ENCODE results near the gene PRKCH.
"Not testable (repeated sequence)": the region's sequence is repeated elsewhere in the genome, so short reads cannot be mapped to it uniquely, and the experiment has no call there.

Gene PRKCH

DNA sequence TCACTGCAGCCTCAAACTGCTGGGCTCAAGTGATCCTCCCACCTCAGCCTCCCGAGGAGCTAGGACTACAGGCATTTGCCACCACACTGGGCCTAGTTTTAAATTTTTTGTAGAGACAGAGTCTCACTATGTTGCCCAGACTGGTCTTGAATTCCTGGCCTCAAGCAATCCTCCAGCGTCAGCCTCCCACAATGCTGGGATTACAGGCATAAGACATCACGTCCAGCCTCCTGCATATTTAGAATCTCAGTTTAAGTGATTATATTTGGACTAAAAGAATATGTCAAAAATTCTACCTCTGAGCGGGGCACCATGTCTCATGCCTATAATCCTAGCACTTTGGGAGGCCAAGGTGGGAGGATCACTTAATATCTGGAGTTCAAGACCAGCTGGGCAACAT is 12.7 kb upstream of the PRKCH start:
- not testable (repeated sequence) for FAIRE-seq

DNA sequence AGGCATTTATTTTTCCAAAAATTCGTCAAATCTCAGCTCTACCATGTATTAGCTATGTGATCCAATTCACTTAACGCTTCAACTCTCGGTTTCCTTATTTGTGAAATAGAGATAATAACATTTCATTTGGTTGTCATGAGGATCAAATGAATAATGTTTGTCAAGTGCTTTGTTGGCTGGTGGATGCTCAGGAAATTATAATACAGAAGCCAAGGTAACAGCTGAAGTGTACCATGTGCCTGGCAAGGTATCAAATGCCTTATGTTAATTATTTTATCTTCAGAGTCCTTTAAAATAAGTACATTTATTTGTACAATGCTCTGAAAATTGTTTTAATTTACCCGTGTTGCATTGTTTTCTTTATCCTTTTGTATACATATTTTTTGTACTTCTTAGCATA is 6.1 kb upstream of the PRKCH start:
- no peak for FAIRE-seq

DNA sequence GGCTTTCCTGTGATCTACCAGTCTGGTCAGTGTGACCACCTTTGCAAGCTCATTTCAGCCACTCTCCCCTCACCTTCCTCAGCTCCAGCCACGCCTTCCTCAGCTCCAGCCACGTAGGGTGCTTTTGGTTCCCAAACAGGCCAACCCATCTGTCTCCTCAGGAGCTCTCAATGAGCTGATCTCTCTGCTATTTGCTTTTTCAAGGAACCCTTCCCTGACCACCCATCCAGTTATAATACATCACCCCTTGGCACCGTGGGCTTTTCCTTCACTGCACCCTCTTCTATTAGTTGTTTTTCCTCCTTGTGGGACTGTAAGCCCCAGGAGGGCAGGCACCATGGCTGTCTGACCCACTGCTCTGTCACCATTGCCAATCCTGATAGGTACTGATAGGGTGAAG is 2.3 kb upstream of the PRKCH start:
- FAIRE-seq, result no peak

DNA sequence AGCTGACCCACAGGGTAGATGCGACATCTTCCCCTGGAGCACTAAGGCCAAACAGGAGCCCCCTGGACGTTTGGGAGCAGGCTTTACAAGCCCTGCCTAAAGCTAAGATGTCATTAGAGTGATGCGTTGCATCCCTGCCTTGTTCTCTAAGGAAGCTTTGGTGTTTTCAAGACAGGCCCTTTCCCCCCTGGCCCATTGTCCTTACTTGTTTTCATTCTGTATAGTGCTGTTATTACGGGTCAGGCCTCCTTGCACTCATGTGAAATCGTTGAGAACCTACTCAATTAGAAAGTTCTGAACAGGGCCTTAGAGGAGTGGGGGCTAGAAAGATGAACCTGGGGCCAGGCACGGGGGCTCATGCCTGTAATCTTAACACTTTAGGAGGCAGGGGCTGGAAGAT is 1.7 kb upstream of the PRKCH start:
- FAIRE-seq, result no peak

DNA sequence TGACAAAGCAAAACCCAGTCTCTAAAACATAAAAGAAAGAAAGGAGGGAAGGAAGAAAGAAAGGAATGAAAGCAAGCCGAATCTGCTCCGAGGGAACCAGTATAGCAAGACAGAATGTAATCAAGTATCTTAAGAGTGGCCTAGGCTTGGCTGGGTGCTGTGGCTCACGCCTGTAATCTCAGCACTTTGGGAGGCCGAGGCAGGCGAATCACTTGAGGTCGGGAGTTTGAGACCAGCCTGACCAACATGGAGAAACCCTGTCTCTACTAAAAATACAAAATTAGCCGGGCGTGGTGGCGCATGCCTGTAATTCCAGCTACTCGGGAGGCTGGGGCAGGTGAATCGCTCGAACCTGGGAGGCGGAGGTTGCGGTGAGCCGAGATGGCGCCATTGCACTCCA is 1.2 kb upstream of the PRKCH start:
- FAIRE-seq, result not testable (repeated sequence)

DNA sequence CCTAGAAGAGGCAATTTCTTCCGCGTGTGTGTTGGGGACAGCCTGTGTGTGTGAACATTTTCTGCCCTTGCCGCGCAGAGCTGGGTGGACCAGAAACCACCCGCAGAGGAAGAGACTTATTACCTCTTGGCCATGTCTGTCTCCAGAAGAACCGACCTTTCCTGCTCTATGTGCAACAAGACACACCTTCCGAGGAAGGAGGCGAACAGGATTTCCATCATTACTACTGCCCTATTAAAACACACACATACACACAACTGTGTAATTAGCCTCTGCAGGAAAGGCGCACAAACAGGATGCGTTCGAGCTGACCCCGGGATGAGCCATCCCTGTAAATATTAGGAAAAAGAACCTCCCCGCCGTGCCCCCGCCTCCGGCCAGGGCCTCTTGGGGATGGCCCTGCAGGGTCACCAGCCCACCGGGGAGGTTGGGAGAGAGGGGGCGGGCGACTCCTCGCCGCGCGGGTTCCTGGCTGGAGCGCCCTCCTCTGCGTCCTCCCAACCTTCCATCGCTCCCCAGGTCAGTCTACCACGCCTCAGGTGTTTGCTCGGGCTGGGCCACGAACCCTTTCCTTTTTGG is 484 bp upstream of the PRKCH start:
- no peak for FAIRE-seq

DNA sequence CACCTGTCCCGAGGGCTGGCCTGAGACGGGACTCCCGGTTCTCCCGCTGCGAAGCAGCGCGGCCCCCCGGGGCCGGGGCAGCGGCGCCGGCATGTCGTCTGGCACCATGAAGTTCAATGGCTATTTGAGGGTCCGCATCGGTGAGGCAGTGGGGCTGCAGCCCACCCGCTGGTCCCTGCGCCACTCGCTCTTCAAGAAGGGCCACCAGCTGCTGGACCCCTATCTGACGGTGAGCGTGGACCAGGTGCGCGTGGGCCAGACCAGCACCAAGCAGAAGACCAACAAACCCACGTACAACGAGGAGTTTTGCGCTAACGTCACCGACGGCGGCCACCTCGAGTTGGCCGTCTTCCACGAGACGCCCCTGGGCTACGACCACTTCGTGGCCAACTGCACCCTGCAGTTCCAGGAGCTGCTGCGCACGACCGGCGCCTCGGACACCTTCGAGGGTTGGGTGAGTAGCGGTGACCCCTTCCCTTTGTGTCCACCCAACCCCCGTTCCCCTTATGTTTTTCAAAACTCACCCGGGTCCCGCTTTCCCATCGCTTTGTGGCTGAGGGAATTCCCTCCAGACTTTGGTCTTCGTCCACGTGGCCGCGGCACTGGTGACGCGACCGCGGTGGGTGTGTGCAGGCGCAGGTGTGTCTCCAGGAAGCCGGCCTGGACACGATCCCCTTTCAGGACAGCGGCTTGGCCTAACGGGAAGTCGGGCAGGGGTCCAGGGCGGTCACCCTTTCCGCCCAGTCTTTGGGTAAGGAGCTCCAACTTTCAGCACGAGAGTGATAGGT is 826 bp downstream of the PRKCH start:
- FAIRE-seq, result no peak

DNA sequence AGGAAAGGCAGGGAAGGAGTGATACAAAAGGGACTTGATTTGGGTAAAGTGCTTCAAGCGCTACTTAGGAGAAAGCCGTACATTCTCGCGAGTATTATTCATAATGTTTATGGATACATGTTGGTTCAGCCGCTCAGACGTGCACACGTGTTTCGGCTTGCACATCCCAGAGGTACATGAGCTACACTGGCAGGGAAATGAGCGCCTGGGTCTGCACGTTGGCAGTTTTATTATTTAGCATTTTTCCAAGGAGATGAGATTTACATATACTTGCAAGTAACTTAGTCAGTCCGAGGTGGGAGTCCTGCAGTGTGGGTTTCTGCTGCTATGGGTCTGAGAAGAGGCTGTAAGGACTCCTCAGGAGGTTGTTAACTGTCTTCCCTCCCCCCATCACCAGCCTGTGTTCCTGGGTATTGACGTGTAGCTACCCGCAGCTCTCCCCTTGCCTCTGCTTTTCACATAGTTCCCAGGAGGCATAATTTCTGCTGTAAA is 1.5 kb downstream of the PRKCH start:
- no peak for FAIRE-seq

DNA sequence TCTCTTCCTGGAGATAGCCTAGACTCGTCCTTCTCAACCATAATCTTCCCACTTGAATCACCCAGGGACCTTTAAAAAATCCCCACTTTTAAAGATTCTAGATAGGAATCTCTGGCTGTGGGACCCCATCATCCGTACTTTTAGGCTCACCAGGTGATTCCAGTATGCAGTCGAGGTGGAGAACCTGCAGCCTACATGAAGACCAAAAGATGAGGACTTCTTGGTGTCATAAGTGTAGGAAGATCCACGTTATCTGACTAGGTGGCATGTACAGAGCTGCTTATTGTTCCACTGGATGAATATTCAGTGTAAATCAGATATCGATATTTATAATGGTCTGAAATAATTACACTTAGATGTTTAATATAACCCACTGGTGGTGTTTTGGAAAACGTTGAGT is 2.6 kb downstream of the PRKCH start:
- no peak for FAIRE-seq

DNA sequence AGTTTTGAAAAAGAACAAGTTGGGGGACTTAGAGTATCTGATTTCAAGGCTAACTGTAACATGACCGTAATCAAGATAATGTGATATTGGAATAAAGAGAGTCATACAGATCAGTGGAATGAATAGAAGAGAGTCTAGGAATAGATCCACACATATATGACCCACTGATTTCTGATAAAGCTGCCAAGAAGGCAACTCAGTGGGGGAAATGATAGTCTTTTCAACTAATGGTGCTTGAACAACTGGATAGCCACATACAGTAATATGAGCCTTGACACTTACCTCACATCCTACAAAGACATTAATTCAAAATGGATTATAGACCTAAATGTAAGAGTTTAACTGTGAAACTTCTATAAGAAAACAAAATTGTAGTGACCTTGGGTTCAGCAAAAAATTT is 3.8 kb downstream of the PRKCH start:
- FAIRE-seq, result no peak

DNA sequence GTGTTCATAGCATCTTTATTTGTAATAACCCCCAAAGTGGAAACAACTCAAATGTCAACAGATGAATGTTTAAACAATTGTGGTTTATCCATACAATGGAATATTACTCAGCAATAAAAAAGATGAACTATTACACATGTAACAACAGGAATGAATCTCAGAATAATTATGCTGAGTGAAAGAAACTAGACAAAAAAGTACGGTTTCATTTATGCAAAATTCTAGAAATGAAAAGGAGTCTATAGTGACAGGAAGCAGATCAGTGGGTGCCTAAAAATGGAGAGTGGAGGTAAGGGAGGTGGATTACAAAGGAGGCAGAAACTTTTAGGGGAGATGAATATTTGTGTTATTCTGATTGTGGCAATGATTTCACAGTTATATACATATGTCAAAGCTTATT is 4.8 kb downstream of the PRKCH start:
- no peak for FAIRE-seq

DNA sequence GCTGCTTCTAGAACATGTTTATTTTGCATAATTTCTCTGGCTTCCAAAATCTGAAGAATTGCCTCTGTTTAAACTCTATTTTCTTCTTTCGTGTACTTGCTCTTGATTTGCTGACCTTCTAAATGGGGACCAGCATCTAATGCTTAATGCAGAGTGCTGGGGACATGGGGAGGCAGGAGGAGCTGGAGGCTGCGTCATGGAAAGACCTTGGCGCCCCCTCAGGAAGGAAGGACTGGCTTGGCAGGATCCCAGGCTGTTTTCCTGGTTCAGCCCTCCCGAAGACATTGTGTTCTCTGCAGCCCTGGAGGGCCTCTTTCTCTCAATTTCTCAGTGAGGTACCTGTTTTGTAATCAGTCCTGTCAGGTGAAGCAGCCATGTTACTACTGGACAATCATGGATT is 5.5 kb downstream of the PRKCH start:
- no peak for FAIRE-seq

DNA sequence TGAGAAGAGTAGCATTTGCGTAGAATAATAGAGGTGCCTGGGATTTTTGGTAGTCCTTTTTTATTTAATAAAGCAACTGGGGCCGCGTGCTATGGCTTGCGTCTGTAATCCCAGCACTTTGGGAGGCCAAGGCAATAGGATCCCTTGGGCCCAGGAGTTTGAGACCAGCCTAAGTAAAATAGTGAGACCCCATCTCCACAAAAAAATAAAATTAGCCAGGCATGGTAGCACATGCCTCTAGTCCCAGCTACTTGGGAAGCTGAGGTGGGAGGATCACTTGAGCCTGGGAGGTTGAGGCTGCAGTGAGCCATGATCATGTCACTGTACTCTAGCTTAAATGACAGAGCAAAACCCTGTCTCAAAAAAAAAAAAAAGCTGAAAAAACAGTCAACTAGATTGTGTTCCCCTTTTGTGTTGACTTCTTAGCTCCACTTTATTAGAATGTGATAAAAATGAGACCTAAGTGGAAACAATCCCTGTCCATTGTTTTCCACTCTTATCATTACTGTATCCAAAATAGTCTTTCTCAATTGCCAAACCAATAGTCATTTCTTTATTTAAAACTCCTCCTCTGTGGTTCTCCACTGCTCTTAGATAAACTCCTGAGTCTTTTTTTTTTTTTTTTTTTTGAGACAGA is 7.4 kb downstream of the PRKCH start:
- no peak for FAIRE-seq

DNA sequence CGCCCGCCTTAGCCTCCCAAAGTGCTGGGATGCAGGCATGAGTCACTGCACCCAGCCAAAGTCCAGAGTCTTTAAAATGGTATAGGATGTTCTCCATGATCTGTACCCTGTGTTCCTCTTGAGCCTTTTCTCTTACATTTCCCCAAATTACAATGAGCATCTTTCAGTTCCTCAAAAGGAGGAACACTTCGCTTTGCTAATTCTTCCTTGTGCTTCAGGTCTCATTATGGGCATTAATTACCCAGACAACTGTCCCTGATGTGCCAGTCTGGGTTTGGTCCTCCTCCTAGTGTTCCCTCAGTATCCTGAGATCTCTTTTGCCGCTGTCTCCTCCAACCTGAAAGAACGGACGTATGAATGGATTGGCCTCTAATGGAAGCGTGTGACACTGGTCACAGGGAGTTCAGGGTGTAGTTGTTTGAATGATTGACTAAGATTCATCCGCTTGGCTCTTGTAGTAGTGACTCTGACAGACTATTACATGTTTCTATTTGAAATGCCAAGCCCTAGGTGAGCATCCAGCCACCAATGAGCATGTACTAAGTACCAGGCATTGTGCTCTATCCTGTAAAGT is 8.2 kb downstream of the PRKCH start:
- FAIRE-seq, result no peak

DNA sequence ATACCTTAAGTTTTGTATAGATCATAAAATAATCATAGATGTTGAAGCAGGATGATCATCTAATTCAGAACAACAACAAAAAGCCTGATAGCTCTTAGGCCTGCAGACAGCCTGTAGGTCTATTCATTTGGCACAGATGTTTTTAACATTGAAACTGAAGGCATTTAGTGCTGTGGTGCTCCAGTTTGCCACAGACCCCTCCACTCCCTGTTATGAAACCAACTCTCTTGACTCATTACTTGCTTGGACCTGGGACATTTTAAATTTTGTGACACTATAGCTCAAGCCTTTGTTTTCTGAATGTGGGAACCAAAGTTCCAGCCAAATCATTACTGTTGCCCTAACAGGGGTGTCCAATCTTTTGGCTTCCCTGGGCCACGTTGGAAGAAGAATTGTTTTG is 9.1 kb downstream of the PRKCH start:
- no peak for FAIRE-seq

DNA sequence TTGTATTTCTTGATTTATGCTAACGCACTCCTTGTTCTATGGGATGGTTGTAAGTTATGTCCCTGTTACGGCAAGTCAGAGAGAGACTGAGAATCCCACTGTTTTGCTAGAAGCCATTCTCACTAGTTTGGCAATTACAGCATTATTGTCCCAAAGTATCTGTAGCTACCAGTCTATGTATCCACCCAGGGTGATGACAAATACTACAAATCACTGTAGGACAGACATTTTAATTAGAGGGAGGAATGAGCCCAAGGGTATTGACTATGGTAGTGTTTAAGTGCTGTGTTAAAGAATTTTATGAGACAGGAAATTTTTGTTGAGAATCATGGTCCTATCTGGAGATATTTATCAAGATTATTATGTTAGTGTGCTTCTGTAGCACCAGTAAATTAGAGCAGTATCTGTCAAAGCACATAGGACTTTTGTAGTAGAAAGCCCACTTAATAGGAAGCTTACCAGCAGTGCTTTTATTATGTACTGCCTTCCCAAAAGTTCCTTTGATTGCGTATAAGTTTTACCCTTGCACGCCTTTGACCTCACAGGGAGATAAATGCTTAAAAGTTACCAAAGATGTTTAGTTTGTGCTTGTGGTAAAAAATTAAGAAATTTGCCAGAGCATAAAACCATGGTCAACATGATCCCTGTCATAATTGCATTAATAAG is 10.7 kb downstream of the PRKCH start:
- FAIRE-seq, result no peak

DNA sequence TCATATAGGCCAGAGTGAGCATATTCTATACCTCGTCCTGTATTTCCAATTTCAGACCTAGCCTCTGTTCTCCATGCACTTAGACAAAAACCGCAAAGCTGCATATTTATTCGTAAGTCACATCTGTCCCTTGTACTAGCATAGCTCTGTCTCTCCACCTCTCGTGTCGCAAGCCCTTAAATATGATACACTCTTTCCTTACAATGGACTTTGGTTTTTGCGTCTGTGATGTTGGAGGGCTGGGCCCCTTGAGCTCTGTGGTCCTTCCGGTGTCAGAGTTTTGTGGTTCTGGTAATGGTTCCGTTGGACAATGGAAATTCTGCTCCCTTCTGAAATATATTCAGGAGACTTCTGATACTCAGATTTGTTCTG is 11.3 kb downstream of the PRKCH start:
- no peak for FAIRE-seq

DNA sequence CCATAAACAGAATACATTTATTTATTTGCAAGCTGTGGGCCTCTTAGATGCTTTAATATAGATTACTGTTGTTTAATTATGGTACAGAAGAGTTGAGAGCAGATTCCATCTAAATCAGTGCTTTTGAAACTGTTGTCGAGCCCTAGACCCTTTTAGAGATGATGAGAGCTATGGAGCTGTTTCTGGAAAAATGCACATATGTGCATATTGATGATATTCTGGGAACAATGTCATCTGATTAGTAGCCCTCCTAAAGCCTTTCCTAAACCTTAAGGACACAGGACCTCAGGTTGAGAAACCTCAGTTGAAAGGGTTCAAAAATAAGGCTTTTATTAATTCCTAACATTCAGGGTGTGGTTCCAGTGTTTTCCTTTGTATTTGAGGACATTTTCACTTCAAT is 11.7 kb downstream of the PRKCH start:
- FAIRE-seq, result no peak

DNA sequence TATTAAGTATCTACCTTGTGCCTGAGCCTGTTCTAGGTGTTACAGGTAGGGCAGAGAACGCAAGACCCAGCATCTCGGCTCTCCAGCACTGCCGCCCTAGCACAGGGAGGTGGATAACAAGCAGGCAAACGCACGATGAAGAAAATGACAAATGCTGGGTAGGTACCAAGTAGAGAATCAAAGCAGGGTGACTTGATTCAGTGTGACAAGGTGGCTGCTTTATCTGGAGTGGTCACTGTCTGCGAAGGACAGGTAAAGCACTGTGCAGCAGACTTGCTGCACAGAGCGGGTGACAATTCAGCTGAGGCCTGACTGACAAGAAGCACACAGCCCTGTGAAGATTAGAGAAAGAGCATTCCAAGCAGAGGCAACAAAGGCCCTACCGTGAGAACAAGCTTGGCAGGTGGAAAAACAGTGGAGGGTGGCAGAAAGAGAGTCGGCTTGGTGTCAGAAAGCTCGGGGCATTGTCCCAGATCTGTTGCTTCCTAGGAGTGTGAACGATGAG is 12.9 kb downstream of the PRKCH start:
- no peak for FAIRE-seq

DNA sequence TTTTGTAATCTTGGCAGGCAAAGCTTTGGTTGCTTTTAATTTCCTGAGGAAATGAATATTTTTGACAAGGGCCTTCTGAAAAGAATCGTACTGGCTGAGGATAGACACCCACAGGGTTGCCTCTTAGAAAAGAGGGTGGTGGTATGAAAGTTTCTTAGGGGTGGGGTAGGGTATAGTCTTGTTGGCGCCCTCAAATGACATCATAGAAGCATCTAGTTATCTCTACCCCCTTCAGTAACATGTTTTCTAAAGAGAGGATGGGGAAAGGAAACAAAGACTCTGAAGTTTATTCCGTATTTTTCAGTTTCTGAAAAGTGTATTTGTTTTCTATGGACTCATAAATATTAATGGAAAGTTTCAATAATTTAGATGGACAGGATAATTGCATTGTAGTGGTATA is 13.7 kb downstream of the PRKCH start:
- no peak for FAIRE-seq

DNA sequence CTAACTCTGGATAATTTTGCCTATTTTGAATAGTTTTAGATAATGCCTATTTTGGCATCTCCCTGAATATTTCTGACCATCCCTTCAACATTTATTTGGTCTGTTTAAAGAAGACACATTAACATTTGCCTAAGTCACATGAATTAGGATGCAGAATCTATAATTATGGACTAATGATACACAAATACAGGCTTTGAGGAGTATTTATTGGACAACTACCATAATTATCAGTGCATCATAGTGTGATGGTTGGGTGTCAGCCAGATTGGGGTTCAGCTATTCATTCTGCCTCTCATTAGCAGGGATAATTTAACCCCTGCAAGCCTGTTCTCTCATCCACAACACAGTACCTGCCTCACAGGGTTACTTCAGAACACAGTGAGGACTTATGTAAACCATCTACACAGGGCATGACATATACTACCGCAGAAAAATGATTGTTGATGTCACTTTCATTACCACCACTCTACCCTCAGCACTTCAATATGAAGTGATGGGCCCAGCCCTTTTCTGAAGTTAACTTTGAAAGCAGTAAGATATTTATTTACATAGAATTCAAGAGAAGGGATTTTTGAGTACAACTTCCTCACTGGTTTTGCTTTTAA is 14.4 kb downstream of the PRKCH start:
- FAIRE-seq, result no peak

DNA sequence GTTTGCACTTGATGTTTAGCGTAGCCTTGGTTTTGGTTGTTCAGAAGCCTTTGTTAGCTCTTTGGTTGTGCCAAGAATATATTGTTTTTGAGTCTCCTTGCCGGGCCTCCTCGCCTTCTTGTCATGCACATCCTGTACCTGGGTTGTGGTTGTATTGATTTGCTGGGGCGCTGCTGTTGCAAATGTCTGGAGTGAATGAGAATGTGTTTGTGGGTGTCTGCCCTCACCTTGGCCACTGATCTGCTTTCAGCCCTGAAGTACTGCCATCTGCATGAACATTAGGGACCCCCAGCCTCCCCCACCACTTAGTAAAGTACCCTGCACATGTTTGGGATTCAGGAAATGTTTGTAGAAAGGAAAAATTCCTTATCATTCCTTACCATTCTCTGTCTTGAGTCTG is 16.5 kb downstream of the PRKCH start:
- no peak for FAIRE-seq

DNA sequence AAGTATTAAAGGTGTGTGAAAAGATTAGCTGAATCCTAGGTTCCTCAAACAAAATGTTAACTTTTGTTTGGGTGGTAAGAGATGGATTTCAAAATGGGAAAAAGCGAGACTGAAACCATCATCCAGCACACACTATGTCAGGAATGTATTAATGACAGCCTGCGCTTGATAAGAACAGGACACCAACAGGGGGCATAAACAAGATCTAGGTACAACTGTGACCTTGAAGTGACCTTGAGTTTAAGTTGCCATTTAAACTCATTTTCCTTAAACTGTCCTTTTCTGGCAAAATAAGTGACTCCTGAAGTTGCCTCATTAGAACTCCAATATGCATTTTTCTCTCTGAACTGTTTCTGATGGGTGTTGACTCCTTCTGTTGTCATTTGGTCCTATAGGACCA is 17.1 kb downstream of the PRKCH start:
- no peak for FAIRE-seq
